HEK293T (cell line): ENCODE data around the gene MXRA5.

Source experiments
- ARNT ChIP-seq: fragments of 450-650 bp; IDR thresholded peaks from 2 replicates; pipeline ENCODE4 v1.6.1; 2017; ENCODE audit warnings: mild to moderate bottlenecking
- BHLHE40 ChIP-seq: fragments of 450-650 bp; IDR thresholded peaks from 2 replicates; pipeline ENCODE4 v1.6.1; 2016; ENCODE audit warnings: mild to moderate bottlenecking, moderate library complexity, borderline replicate concordance
- ELF4 ChIP-seq: fragments of 450-650 bp; IDR thresholded peaks from 2 replicates; pipeline ENCODE4 v1.6.1; 2017; ENCODE audit warnings: antibody characterized with exemption
- FOXA1 ChIP-seq: fragments of 450-650 bp; IDR thresholded peaks from 2 replicates; pipeline ENCODE4 v1.6.1; 2016; ENCODE audit warnings: mild to moderate bottlenecking
- FOXK2 ChIP-seq: fragments of 450-650 bp; IDR thresholded peaks from 2 replicates; pipeline ENCODE4 v1.6.1; 2016; ENCODE audit warnings: mild to moderate bottlenecking
- FOXM1 ChIP-seq: fragments of 450-650 bp; IDR thresholded peaks from 2 replicates; pipeline ENCODE4 v1.6.1; 2017; ENCODE audit warnings: mild to moderate bottlenecking, borderline replicate concordance
- SP1 ChIP-seq: fragments of 450-650 bp; IDR thresholded peaks from 2 replicates; pipeline ENCODE4 v1.6.1; 2017
- SUZ12 ChIP-seq: fragments of 450-650 bp; IDR thresholded peaks from 2 replicates; pipeline ENCODE4 v1.6.1; 2016; ENCODE audit warnings: mild to moderate bottlenecking
- TARDBP ChIP-seq: fragments of 450-650 bp; IDR thresholded peaks from 2 replicates; pipeline ENCODE4 v1.6.1; 2016

DNA sequence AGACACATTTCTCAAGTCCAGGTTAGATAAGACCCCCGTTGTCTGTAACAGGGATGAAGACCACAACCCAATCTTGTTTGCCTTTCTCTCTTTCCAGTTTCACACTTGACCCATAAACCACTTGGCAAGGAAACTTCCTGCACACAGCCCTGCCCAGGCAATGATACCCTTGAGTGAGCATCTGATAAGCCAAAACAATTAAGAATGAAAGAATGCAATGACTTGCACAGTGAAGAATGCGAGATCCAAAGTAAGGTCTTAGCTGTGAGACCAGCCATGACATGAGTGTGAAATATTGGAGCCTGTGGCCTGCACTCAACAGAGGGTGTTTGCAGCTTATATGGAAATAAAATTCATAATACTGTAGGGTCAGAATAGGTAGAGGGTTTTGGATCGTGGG, 37.9 kb upstream of the MXRA5 start:
- TF ChIP-seq ELF4 = no peak
- no peak for TF ChIP-seq BHLHE40
- TF ChIP-seq SP1 = no peak
- no peak for TF ChIP-seq FOXK2
- no peak for TF ChIP-seq TARDBP
- no peak for TF ChIP-seq ARNT
- TF ChIP-seq FOXA1 = no peak
- no peak for TF ChIP-seq FOXM1
- TF ChIP-seq SUZ12 = no peak
